GM19025 (cell line): ENCODE results near the gene POLDIP3.
"Not testable (repeated sequence)": the region's sequence is repeated elsewhere in the genome, so short reads cannot be mapped to it uniquely, and the experiment has no call there.

Source experiments
- ATAC-seq: cut with Tn5 transposase; IDR thresholded peaks from one replicate; pipeline ENCODE4 v1.9.1; 2021; ENCODE audit warnings: mild to moderate bottlenecking, low read depth, moderate library complexity; ENCODE audit not compliant: unreplicated experiment

The POLDIP3 gene

DNA sequence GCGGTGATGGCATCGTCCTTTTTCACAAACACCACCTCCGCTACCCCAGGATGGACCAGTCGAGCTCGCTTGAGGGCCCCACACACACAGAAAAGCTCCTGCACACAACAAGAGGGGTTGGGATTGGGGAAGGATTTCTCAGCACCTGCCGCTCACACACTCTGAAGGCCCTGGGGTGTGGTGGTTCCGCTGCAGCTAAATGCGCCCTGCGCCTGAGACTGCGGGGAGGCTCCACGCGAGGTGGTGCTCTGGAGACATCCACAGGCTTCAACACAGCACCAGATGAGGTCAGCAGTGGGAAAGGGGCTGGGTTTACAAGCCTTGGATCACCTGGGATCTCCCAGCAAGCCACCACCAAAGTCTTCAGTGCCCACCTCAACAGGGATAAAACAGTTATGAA is 22.7 kb downstream of the POLDIP3 start:
- ATAC-seq, result no peak

DNA sequence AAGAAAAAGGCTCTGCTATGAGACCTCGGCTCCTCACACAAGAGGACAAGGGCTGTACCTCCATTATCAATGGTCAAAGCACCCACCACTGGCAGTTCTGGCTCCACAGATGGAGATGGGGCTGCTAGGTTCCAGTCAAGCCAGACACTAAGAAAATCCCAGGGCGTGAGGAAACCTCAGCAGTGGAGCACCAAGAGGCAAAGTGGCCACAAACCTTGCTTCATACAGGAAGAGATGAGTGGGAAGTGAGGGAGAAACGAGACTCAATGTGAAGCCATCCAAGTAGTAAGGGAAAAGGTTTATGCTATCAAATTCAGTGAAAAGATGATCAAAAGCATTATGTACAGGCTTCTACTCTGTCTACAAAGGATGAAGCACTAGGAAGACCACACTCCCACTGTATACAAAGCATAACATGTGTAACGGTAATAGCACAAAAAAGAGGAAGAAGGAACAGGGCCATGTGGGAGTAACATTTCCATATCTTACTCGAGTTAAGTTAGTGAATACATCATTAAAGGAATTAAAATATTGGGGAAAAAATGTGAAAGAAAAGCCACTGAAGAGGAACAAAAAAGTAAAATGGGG is 27.0 kb downstream of the POLDIP3 start:
- ATAC-seq, result no peak

DNA sequence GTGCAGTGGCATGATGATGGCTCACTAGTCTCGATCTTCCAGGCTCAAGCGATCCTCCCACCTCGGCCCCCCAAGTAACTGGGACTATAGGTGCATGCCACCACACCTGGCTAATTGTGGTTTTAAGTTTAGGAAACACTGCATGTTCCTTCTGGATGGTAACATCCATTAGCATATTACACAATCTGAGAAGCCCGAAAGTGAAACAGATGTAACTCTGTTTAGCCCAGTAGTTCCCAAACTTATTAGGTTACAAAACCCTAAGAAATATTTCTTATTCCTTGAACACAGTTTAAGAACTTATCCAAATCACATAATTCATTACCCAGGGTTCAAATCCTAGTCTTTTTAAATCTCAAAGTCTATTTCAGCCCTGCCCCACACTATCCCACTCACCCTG is 28.3 kb downstream of the POLDIP3 start:
- ATAC-seq, result no peak

DNA sequence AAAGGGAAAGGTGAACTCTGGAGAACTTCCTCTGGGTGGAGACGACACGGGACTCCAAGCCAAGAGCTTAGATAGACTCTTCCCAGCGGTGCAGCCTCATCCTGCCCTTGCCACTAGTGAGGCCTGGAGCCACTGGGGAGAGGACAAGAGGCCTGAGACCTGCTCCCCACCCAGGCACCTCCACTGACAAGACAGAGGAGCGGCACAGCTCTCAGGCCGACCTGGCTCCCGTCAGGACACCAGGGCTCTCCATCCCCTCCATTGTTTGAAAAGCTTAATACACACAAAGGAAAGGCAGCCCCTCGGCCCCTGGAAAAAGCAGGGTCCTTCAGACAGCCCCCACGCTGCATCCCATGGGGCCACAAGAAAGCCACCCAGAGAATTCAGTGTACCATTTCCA is 29.6 kb downstream of the POLDIP3 start:
- ATAC-seq, result no peak

DNA sequence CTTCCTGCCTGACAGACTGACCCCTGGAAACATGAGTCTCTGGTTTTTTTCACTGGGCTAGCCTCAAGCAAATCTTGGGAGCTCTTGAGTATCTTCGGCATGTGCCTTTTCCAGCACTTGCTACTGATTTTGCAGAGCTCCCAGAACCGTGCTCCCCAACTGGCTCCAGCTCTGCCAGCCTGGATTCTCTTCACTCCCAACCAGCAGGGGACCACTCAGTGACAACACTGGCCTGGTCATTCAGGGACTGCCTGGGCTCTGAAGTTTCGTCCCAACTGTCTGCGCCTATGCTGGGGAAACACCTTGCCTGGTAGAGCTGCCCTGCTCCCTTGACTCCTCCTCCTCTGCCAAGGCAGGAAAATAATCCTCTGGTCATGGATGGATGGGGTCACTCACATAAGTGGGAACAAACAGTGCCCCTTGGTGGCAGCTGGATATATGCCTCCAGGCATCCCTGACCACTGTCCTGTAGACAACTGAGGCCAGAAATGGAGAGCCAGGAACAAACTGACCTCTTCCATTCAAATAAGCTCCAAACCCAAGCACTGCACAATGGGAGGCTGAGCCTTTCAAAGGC is 30.2 kb downstream of the POLDIP3 start:
- no peak for ATAC-seq

DNA sequence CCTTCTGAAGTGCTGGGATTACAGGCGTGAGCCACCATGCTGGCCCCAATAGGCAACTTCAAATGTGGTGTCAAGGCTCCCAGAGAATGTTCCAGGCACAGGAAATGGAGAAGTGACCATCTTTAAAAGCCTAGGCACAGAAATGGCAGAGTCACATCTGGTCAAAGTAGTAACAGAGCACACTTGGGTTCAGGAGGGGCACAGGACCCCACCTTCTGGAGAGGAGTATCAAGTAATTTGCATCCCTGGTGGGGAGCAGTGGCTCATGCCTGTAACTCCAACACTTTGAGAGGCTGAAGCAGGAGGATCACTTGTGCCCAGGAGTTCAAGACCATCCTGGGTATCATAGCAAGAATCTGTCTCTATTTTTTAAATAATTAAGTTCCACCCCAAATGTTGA is 31.7 kb downstream of the POLDIP3 start:
- no peak for ATAC-seq

DNA sequence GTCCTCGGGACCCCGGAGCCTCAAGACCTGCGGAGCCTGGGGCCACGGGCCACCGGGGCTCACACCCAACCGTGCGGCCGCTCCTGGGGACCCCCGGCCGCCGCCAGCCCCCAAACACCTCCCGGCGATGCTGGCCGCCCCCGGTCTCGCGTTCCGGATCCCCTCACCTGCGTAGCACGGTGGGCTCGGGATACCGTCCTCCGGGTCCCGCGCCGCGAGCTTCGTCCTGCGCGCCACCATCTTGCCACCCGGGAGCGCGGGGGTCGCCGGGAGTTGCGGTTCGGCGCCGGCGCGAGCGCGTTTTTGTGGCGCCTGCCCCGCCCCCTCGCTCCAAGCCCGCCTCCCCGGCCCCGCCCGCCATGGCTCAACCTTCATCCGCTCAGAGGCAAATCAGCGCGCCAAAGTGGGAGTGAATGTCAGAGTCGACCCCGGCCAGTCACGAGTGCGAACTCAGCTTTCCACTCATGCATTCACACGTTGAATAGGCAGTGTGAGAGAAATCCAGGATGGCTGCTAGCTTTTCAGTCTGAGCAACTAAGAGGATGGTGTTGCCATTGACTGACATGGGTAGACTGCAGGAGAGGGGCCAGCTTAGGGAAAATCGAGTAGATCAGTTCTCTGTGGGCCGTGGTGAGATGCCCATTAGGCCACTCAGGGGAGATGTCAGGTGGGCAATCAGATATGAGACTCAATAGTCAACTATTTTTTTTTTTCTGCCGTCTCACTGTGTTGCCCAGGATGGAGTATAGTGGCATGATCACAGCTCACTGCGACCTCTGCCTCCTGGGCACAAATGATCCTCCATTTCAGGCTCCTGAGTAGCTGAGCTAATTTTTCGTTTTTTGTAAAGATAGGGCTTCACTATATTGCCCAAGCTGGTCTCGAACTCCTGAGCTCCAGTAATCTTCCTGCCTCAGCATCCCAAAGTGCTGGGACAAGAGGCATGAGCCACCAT is 32.6 kb downstream of the POLDIP3 start:
- no peak for ATAC-seq

DNA sequence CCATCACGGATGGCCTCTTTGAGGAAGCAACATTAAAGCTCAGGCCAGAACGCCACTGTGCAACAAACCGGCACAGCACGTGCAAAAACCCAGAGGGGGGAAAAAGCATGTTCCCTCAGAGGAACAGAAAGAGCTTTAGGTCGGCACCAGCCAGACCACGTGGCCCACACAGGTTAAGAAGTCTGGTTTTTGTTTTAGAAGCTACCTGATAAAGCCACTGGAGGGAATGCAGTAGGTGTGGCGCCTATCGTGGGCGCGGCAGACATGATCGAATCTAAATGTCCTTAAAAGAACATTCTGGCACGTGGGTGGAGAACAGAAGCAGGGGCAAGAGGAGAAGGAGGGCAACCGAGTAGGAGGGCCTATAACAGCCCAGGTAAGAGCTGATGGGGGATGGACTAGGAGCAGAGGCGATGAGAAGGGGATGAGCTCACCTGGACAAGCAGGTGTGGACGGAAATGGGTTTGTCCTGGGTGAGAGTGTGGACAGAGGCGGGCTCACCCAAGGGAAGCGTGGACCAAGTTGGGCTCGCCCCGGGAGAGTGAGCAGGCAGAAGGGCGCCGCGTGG is 33.4 kb downstream of the POLDIP3 start:
- not testable (repeated sequence) for ATAC-seq

DNA sequence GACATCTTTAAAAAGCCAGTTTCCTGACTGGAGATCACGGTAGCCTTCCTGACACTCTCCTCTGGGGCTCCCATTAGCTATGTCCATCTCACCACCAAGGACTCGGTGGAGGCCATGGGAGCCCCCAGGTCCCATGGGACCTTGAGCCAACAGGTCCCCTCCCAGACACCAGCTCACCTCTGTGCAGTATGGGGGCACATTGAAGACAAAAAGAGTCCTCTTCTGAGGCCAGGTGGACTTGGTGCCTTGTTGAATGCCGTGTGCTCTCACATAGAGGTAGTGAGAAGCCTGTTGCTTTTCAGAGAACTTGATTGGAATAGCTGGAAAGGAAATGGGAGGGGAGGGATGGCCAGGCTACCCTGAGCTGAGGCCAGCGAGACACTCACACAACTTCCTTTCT is 34.6 kb downstream of the POLDIP3 start:
- ATAC-seq, result not testable (repeated sequence)

DNA sequence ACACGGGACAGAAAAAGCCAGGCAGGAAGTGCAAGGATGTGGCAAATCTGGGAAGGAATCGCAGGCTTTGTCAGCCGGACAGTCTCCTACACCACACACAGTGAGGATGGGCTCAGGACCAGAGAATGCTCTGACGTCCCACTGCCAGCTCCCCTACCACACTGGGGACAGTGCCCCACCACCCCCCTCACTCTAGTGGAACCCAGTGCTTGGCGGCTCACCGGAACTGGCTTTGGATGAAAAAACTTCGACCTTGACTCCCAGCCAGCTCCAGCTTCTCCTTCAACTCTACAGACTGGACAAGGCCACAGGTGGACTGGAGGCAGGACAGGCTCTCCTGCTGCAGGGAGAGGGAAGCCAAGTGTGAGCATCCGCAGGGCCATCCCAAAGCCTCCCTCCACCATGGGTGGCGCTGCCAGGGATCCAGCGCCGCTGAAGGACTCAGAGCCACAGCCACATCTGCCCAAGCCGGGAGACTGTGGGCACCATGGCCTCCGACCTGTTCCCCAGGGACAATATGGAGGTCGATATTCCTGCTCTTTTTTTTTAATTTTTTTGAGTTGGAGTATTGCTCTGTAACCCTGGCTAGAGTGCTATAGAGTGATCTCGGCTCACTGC is 37.0 kb downstream of the POLDIP3 start:
- ATAC-seq, result no peak

DNA sequence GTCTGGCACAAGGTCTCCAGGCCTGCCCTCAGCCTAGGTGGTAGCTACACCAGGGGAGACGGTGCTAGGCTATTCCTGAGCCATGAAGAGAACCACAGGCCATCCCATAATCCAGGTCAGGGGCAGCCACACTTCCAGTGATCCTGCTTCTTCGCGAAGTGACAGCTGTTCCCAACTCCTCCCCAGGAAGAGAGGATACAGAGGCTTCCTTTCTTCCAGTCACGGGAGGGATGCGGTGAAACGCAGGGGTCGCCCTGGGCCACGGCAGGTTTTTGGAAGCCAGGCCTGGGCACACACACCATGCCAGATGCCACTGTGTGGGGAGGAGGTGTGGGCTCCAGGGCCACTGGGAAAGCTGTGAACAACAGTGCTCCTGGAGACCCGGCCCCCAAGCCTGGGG is 37.5 kb downstream of the POLDIP3 start:
- ATAC-seq, result not testable (repeated sequence)

DNA sequence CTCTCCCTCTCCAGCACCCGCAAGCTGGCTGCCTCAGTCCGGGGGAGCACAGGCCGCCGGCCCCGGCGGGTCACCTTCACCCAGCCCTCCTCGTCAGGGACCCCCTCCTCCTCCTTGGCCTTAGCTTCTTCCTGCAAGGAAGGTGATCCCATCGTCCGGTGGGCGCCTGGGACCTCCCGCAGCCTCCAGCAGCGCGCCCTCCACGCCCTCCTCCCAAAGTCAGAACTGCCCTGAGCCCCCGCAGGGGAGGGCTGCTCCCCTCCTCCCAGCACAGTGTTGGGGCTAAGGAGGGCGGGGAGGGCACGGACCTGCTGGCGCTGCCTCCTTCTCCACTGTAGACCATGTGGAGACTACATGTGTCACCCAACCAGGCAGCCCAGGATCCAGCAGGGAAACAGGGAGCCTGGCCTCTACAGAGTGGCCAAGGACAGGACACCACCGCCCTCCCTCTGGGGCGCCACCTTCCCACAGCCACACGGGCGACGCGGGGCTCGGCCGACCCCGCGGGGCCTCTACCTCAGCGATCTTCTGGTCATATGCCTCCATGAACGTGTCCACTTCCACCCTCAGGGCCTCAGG is 38.6 kb downstream of the POLDIP3 start:
- ATAC-seq, result not testable (repeated sequence)

DNA sequence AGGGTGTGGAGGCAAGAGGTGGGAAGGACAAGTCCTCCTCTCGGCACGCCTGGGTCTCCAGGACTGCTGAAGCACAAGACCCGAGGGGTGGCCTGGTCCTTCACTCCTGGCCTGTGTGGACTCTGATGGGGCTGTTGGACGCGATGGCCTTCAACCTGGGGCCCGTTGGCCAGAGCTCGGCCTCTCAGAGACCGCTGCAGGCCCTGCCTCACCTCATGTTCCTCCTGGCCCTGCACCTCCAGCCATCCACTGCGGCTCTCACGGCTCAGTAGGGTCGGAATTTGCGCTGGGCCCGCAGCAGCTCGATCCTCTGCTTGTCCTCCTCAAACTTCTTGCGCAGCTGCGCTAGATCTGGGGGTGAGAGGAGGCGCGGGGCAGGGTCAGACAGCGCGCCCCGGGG is 40.2 kb downstream of the POLDIP3 start:
- ATAC-seq, result not testable (repeated sequence)

DNA sequence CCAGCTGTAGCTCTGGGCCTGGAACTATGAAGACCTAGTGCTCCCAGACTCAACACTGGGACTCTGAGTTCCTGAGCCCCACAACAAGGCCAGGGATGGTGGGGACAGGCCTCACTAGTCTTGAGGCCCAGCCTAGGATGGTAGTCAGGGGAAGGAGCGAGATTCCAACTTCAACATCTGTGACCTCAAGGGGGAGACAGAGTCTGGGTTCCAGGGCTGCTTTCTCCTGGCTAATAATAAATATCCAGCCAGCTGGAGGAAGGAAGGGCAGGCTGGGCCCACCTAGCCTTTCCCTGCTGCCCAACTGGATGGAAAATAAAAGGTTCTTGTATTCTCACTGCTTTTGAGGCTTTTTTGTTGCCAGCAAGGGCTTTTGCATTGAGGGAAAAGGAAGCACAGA is 40.6 kb downstream of the POLDIP3 start:
- not testable (repeated sequence) for ATAC-seq

DNA sequence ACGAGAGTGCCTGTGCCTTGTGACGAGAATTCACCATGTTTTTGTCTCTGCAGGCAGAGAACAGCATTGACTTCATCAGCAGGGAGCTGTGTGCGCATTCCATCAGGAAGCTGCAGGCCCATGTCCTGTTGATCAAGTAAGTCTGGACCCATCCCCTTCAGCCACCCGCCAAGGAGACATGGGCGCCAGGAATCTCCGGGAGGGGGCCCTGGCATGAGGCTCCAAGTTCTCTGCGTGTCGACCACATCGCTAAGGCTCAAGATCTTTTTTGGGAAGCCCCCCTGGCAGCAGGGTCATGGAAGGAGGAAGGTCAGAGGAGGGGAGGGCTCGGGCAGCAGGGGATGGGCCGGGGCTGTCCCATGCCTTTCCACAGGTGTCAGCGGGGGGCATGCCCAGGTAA is 43.6 kb downstream of the POLDIP3 start:
- ATAC-seq, result not testable (repeated sequence)

DNA sequence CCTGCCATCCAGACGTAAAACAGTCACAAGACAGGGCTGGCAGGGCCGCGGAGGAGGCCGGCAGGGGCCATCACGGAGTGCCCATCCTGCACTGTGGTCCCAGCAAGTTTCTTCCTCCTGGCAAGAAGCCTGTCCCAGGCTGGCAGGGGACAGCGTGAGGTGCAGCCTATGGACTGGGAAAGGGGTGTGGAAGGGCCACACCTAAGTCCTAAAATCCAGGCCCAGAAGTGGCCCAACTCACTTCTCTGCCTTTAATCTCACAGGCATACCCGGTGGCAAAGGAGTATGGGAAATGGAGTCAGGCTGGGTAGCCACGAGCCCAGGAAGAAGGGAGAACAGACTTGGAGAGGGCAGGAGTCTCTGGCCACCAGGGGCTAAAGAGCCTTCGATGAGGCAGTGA is 44.1 kb downstream of the POLDIP3 start:
- ATAC-seq, result not testable (repeated sequence)

DNA sequence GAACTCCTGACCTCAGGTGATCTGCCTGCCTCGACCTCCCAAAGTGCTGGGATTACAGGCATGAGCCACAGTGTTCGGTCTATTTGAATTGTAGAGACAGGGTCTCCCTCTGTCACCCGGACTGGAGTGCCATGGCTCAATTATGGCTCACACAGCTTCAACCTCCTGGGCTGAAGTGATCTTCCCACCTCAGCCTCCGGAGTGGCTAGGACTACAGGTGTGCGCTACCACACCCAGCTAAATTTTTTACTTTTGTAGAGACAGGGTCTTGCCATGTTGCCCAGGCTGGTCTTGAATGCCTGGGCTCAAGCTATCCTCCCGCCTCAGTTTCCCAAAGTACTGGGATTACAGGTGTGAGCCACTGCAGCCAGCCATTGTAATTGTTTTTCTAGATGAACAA is 46.7 kb downstream of the POLDIP3 start:
- not testable (repeated sequence) for ATAC-seq

DNA sequence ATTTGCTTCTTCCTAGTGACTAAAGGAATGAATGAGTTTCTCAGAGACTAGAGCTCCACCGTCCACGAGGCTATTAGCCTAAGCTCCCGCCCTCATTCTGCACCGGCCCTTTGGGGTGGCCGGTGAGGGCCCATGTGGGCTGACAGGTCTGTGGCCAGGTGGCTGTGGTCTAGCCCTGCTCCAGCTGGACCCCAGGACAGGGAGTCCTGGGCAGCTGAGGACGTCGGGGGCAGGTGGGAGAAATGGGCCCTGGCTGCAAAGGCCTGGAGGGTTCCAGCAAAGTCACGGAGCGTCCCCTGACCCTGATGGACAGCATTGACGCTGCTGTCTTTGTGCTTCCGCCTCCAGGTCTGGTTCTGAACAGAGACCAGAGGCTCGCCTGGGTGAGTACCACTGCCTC is 48.7 kb downstream of the POLDIP3 start:
- ATAC-seq, result no peak

DNA sequence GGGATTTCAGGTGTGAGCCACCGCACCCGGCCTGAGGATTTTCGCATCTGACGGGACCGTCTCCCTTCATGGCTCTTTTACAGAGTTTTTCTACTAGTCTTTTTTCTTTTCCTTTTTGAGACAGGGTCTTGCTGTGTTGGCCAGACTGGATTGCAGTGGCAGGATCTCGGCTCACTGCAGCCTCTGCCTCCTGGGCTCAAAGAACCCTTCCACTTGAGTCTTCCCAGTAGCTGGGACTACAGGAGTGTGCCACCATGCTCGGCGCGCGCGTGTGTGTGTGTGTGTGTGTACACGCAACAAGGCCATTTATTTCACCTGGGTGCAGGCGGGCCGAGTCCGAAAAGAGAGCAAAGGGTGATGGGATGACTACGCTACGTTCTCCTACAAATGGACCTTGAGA is 50.0 kb downstream of the POLDIP3 start:
- no peak for ATAC-seq

DNA sequence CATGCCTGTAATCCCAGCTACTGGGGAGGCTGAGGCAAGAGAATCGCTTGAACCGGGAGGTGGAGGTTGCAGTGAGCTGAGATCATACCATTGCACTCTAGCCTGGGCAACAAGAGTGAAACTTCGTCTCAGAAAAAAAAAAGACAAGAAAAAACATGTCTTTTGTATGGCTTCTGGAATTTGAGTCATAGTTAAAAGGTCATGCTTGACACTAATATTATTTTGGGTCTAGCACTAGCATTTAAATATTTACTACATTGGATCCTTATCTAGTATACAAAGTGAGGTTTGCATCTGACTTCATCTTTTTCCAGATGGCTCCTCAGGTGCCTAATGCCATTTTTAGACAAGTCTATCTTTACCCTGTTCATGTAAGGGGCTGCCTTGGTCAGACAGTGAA is 50.7 kb downstream of the POLDIP3 start:
- not testable (repeated sequence) for ATAC-seq
